ENCODE measurements around the gene EIF2S2. TPM values are rescaled to one million over a fixed set of nuclear protein-coding genes. Genes with fewer than 3 reads are reported as not detected.

The EIF2S2 gene
- total RNA-seq, 1 donor = 115 TPM

GRCh38 chr20:34093895-34094294, 18.1 kb downstream of the EIF2S2 start:
- DNase-seq (ENCODE audit: low read depth) = no peak
- no peak for TF ChIP-seq CTCF (IDR thresholded peaks at IDR 0.05; ENCODE audit: insufficient read depth, low read depth, low read length)
- H3K4me3 ChIP-seq (ENCODE audit: low read depth, low read length) = no peak overlapping the region

- no peak overlapping the region for H3K4me3 ChIP-seq (ENCODE audit: low read depth, low read length)
- DNase-seq (ENCODE audit: low read depth) = no peak
- no peak for TF ChIP-seq CTCF (IDR thresholded peaks at IDR 0.05; ENCODE audit: insufficient read depth, low read depth, low read length)
Observed at GRCh38 chr20:34091637-34092200, 20.3 kb downstream of the EIF2S2 start.

- no peak for TF ChIP-seq CTCF (IDR thresholded peaks at IDR 0.05; ENCODE audit: insufficient read depth, low read depth, low read length)
- H3K4me3 ChIP-seq (ENCODE audit: low read depth, low read length) = no peak overlapping the region
Observed at GRCh38 chr20:34090645-34091044, 21.4 kb downstream of the EIF2S2 start.

GRCh38 chr20:34089655-34090345, 22.2 kb downstream of the EIF2S2 start:
- no peak for TF ChIP-seq CTCF (IDR thresholded peaks at IDR 0.05; ENCODE audit: insufficient read depth, low read depth, low read length)

More at GRCh38 chr20:34090645-34091044, 21.4 kb downstream of the EIF2S2 start:
- no peak for DNase-seq (ENCODE audit: low read depth)

GRCh38 chr20:34089175-34089479, 22.9 kb downstream of the EIF2S2 start:
- no peak overlapping the region for H3K4me3 ChIP-seq (ENCODE audit: low read depth, low read length)
- no peak for TF ChIP-seq CTCF (IDR thresholded peaks at IDR 0.05; ENCODE audit: insufficient read depth, low read depth, low read length)
- DNase-seq (ENCODE audit: low read depth) = no peak

More at GRCh38 chr20:34089655-34090345, 22.2 kb downstream of the EIF2S2 start:
- H3K4me3 ChIP-seq (ENCODE audit: low read depth, low read length) = no peak overlapping the region
- DNase-seq (ENCODE audit: low read depth) = no peak

- no peak for TF ChIP-seq CTCF (IDR thresholded peaks at IDR 0.05; ENCODE audit: insufficient read depth, low read depth, low read length)
- DNase-seq (ENCODE audit: low read depth) = no peak
- H3K4me3 ChIP-seq (ENCODE audit: low read depth, low read length) = no peak overlapping the region
Observed at GRCh38 chr20:34088305-34089174, 23.5 kb downstream of the EIF2S2 start.
